ENCODE measurements around the gene GRIK1.

GRCh38 chr21:29487154-29487553 is 452.6 kb downstream of the GRIK1 start:
- TF ChIP-seq CTCF (conservative IDR thresholded peaks at IDR 0.05; ENCODE audit: low read length) = no peak
- no peak for TF ChIP-seq EZH2phosphoT487 (IDR thresholded peaks at IDR 0.05; ENCODE audit: borderline replicate concordance)

All from Loucy (cell line).